HCT116 (cell line): ENCODE data around the gene ACRBP. TPM values are rescaled to one million over a fixed set of nuclear protein-coding genes. Genes with fewer than 3 reads are reported as not detected.

Experiments
- ATAC-seq: fragments of 200-7000 bp; cut with Tn5 transposase; 2 replicates; pipeline ENCODE4 v1.9.1; 2020; ENCODE audit warnings: mild to moderate bottlenecking, moderate library complexity
- BruUV-seq: library from RNA; stranded (reverse); fragments of 400-500 nt; replicated peaks from 2 replicates; lab custom pipeline; 2021; lab: Mats Ljungman, UMichigan
- CTCF ChIA-PET: fragments of 300-600 bp; sonication (Branson Sonifier 250); formaldehyde crosslinking; loops from one replicate; lab custom pipeline; 2021; ENCODE audit warnings: antibody characterized with exemption; lab: Charles Lee
- POLR2A ChIA-PET: fragments of 300-600, 350-600 bp; sonication (Branson Sonifier 250); formaldehyde crosslinking; loops from one replicate; lab custom pipeline; 2021; ENCODE audit warnings: antibody characterized with exemption; lab: Charles Lee
- RAD21 ChIA-PET, 2 experiments: fragments of 300-600 bp; sonication (Branson Sonifier 250); formaldehyde crosslinking; loops; one replicate each; lab custom pipeline; 2023; ENCODE audit warnings: low total read pairs in 2 of 2; ENCODE audit not compliant: uncharacterized antibody in 2 of 2, unreplicated experiment in 2 of 2, low non-redundant PET in 1 of 2; lab: Charles Lee
- DNase-seq: peaks from one replicate; pipeline ENCODE4 v3.0.0-alpha.2; 2010; ENCODE audit warnings: low read depth, low spot score
- H2AFZ ChIP-seq: fragments of 200-600 bp; shearing (Covaris generic), sonication (generic); 2 replicates; pipeline ENCODE4 v1.6.1; 2017; ENCODE audit warnings: low read depth, mixed run types, mixed read lengths, antibody characterized with exemption, low read length; ENCODE audit not compliant: poor library complexity, severe bottlenecking
- H3K27ac ChIP-seq: 2 replicates; pipeline ENCODE4 v1.5.1; 2012; ENCODE audit warnings: low read depth, low read length
- H3K27me3 ChIP-seq: fragments of 200-600 bp; sonication (generic); 2 replicates; pipeline ENCODE4 v1.6.1; 2016; ENCODE audit warnings: mixed run types, low read length, mixed read lengths; ENCODE audit not compliant: insufficient read depth
- H3K36me3 ChIP-seq, 2 experiments: fragments of 200-500 bp in 1 of 2; fragments of 200-600 bp in 1 of 2; sonication (Bioruptor generic) in 1 of 2; sonication (generic) in 1 of 2; 2 replicates each; pipeline versions ENCODE4 v1.5.1 to v1.6.1; 2014 to 2016; ENCODE audit warnings: low read length in 2 of 2, inconsistent platforms in 1 of 2, mixed read lengths in 1 of 2, mixed run types in 1 of 2; ENCODE audit not compliant: insufficient read depth in 2 of 2, control insufficient read depth in 1 of 2
- H3K4me1 ChIP-seq, 2 experiments: fragments of 200-600 bp in 1 of 2; sonication (generic) in 1 of 2; 2 replicates each; pipeline versions ENCODE4 v1.5.1 to v1.6.1; 2012 to 2017; ENCODE audit warnings: low read length in 2 of 2, inconsistent platforms in 1 of 2, mild to moderate bottlenecking in 1 of 2, mixed read lengths in 1 of 2, mixed run types in 1 of 2, moderate library complexity in 1 of 2; ENCODE audit not compliant: insufficient read depth in 2 of 2, control insufficient read depth in 1 of 2
- H3K4me2 ChIP-seq: fragments of 200-600 bp; sonication (generic); 2 replicates; pipeline ENCODE4 v1.6.1; 2017; ENCODE audit warnings: mixed run types, low read length, mixed read lengths
- H3K4me3 ChIP-seq, 2 experiments: fragments of 200-600 bp in 1 of 2; sonication (generic) in 1 of 2; replicated peaks in 1 of 2; 2 replicates each; pipeline ENCODE4 v1.5.1; 2011 to 2016; ENCODE audit warnings: low read length in 2 of 2, control low read depth in 1 of 2, low read depth in 1 of 2, mild to moderate bottlenecking in 1 of 2, mixed read lengths in 1 of 2, mixed run types in 1 of 2
- H3K79me2 ChIP-seq: fragments of 200-600 bp; sonication (generic); 2 replicates; pipeline ENCODE4 v1.6.1; 2017; ENCODE audit warnings: mild to moderate bottlenecking, mixed run types, low read length, moderate library complexity, mixed read lengths; ENCODE audit not compliant: insufficient read depth
- H3K9ac ChIP-seq: fragments of 200-600 bp; sonication (generic); 2 replicates; pipeline ENCODE4 v1.6.1; 2016; ENCODE audit warnings: low read length, mixed read lengths
- H3K9me2 ChIP-seq: fragments of 200-600 bp; sonication (generic), shearing (Covaris generic); 2 replicates; pipeline ENCODE4 v1.6.1; 2017; ENCODE audit warnings: mixed run types, mild to moderate bottlenecking, moderate library complexity; ENCODE audit not compliant: insufficient read depth
- H3K9me3 ChIP-seq, 2 experiments: fragments of 200-500 bp in 1 of 2; fragments of 200-600 bp in 1 of 2; sonication (Bioruptor generic) in 1 of 2; sonication (generic) in 1 of 2; 2 replicates each; pipeline ENCODE4 v1.6.1; 2014 to 2017; ENCODE audit warnings: low read length in 2 of 2, mixed read lengths in 2 of 2, inconsistent platforms in 1 of 2, low read depth in 1 of 2, mild to moderate bottlenecking in 1 of 2, mixed run types in 1 of 2, moderate library complexity in 1 of 2; ENCODE audit not compliant: control insufficient read depth in 1 of 2, insufficient read depth in 1 of 2
- H4K20me1 ChIP-seq: fragments of 200-600 bp; sonication (generic), shearing (Covaris generic); 2 replicates; pipeline ENCODE4 v1.6.1; 2017; ENCODE audit warnings: mixed run types, mild to moderate bottlenecking, moderate library complexity; ENCODE audit not compliant: insufficient read depth
- ATF3 ChIP-seq: IDR thresholded peaks from 2 replicates; pipeline ENCODE4 v1.6.1; 2012
- CBX3 ChIP-seq: IDR thresholded peaks from 2 replicates; pipeline ENCODE4 v1.6.1; 2012; ENCODE audit warnings: low read depth
- CEBPB ChIP-seq: IDR thresholded peaks from 2 replicates; pipeline ENCODE4 v1.6.1; 2012; ENCODE audit warnings: low read depth
- CTCF ChIP-seq, 3 experiments: fragments of 200-600 bp in 1 of 3; sonication (generic) in 1 of 3; IDR thresholded peaks in 2 of 3; conservative IDR thresholded peaks in 1 of 3; 2 replicates each; pipeline ENCODE4 v1.5.1; 2012 to 2017; ENCODE audit warnings: low read depth in 2 of 3, low read length in 2 of 3, antibody characterized with exemption in 1 of 3, borderline replicate concordance in 1 of 3, control low read depth in 1 of 3, mild to moderate bottlenecking in 1 of 3, mixed read lengths in 1 of 3, mixed run types in 1 of 3, moderate library complexity in 1 of 3; ENCODE audit not compliant: insufficient read depth in 1 of 3
- EGR1 ChIP-seq: IDR thresholded peaks from 2 replicates; pipeline ENCODE4 v1.6.1; 2012; ENCODE audit warnings: low read depth
- EZH2phosphoT487 ChIP-seq: fragments of 200-600 bp; IDR thresholded peaks from 2 replicates; pipeline ENCODE4 v1.6.1; 2018; ENCODE audit warnings: antibody characterized with exemption, borderline replicate concordance
- FOSL1 ChIP-seq: IDR thresholded peaks from 2 replicates; pipeline ENCODE4 v1.6.1; 2012; ENCODE audit warnings: low read depth
- JUND ChIP-seq: IDR thresholded peaks from 2 replicates; pipeline ENCODE4 v1.6.1; 2012
- MAX ChIP-seq: IDR thresholded peaks from 2 replicates; pipeline ENCODE4 v1.6.1; 2012
- POLR2A ChIP-seq: IDR thresholded peaks from 2 replicates; pipeline ENCODE4 v1.7.0; 2011; ENCODE audit warnings: borderline replicate concordance; ENCODE audit not compliant: insufficient read depth, insufficient read length; ENCODE audit errors: extremely low read depth
- POLR2AphosphoS5 ChIP-seq: IDR thresholded peaks from 2 replicates; pipeline ENCODE4 v1.6.1; 2011; ENCODE audit warnings: mild to moderate bottlenecking, low read depth, low read length, moderate library complexity
- REST ChIP-seq: IDR thresholded peaks from 2 replicates; pipeline ENCODE4 v1.6.1; 2012; ENCODE audit warnings: low read depth
- SIN3A ChIP-seq: IDR thresholded peaks from 2 replicates; pipeline ENCODE4 v1.6.1; 2012; ENCODE audit warnings: low read depth
- SP1 ChIP-seq: IDR thresholded peaks from 2 replicates; pipeline ENCODE4 v1.6.1; 2012; ENCODE audit warnings: low read depth
- SRF ChIP-seq: IDR thresholded peaks from 2 replicates; pipeline ENCODE4 v1.6.1; 2012; ENCODE audit warnings: low read depth
- TCF7L2 ChIP-seq: IDR thresholded peaks from 2 replicates; pipeline ENCODE4 v1.7.0; 2011; ENCODE audit warnings: borderline replicate concordance, inconsistent platforms; ENCODE audit not compliant: insufficient read depth, insufficient read length; ENCODE audit errors: extremely low read depth
- YY1 ChIP-seq: IDR thresholded peaks from 2 replicates; pipeline ENCODE4 v1.6.1; 2011; ENCODE audit warnings: low read length, low read depth, moderate library complexity, mild to moderate bottlenecking; ENCODE audit not compliant: insufficient replicate concordance; ENCODE audit errors: extremely low read depth
- ZBTB33 ChIP-seq: IDR thresholded peaks from 2 replicates; pipeline ENCODE4 v1.6.1; 2011; ENCODE audit warnings: mild to moderate bottlenecking, low read length, moderate library complexity; ENCODE audit not compliant: insufficient replicate concordance; ENCODE audit errors: extremely low read depth
- ZFX ChIP-seq: fragments of 450-650 bp; IDR thresholded peaks from 2 replicates; pipeline ENCODE4 v1.6.1; 2017
- ZNF274 ChIP-seq: fragments of 200-500 bp; sonication (Bioruptor generic); IDR thresholded peaks from 2 replicates; pipeline ENCODE4 v1.6.1; 2014; ENCODE audit warnings: mild to moderate bottlenecking, low read depth, low read length, inconsistent platforms
- intact Hi-C: fragments of 100-400 bp; cut with micrococcal nuclease; formaldehyde crosslinking; loops from 2 replicates; pipeline ENCODE4 v1.10.0; 2022
- total RNA-seq: library from RNA; stranded (reverse); gene quantifications from one replicate; pipeline ENCODE4 v1.2.1, GENCODE V29; 2021; ENCODE audit not compliant: unreplicated experiment

ACRBP gene
- total RNA-seq, 1 experiment from 2014 or later: 1.0 TPM

- Histone ChIP-seq H3K9me3 (no peaks in the 10 kb centered on the region), H2AFZ (no peak overlapping the region), H3K4me2 (no peak overlapping the region), H3K4me3 (no peak overlapping the region), H3K36me3 (peaks cover 5 to 33% of the 10 kb centered on the region in 2 experiments; a peak in 2 of 4 replicates), H4K20me1 (peaks cover 18% of the 10 kb centered on the region; the same call in 1 of the 2 replicates), H3K79me2 (peaks cover 95% of the 10 kb centered on the region), H3K27me3 (no peaks in the 10 kb centered on the region), H3K9ac (no peak overlapping the region), H3K27ac (no peak overlapping the region), H3K4me1 (peaks cover 9 to 16% of the 10 kb centered on the region in 2 experiments; a peak in 3 of 4 replicates), H3K9me2 (no peaks in the 10 kb centered on the region)
- ChIA-PET RAD21 (interaction anchor here in 1 of 2 experiments (0.7 to 1.0 kb wide), 3 partner anchors 67 to 117 kb away, joined by 3 read pairs; partner anchors contain the start of gene NOP2), POLR2A (interaction anchor here (1.0 kb wide), 1 partner anchor 76 kb away, joined by 3 read pairs; no protein-coding TSS in a partner anchor), CTCF (interaction anchor here (0.6 to 2.4 kb wide), 16 partner anchors 8 to 152 kb away, joined by 3 to 14 read pairs (median 3); partner anchors contain the start of gene COPS7A)
- intact Hi-C loops: loop anchor here (1.0 kb wide), 2 partner anchors 67 to 116 kb away; partner anchors contain the start of gene NOP2
- BruUV-seq: no TSS peak
- DNase-seq (peak; percentile 24), ATAC-seq (no peak)
- TF ChIP-seq MAX (no peak), POLR2AphosphoS5 (no peak), YY1 (no peak), ZBTB33 (no peak), ATF3 (no peak), CTCF (IDR thresholded peaks at IDR 0.05 in 2 of 3, conservative IDR thresholded peaks at IDR 0.05 in 1 of 3; ENCODE audit: borderline replicate concordance in 1 of 3, insufficient read depth in 1 of 3, low read depth in 2 of 3, low read length in 2 of 3) (peak; percentile 52 to 86 (median 67); a peak in 5 of 6 replicates), FOSL1 (no peak), SP1 (no peak), CEBPB (peak; percentile 48; the same call in 1 of the 2 replicates), SRF (no peak), ZFX (no peak), REST (no peak), EZH2phosphoT487 (no peak), TCF7L2 (no peak), SIN3A (no peak), JUND (no peak), EGR1 (no peak), ZNF274 (no peak), CBX3 (no peak), POLR2A (no peak)
These were observed 37.4 kb upstream of the ACRBP start for GRCh38 chr12:6684609-6685008.
